Panc1 (cell line): ENCODE measurements around the gene POLN. TPM values are rescaled to one million over a fixed set of nuclear protein-coding genes. Genes with fewer than 3 reads are reported as not detected.

ENCODE experiments used
- ATAC-seq: fragments of 200-7000 bp; cut with Tn5 transposase; 2 replicates; pipeline ENCODE4 v1.9.1; 2020; ENCODE audit warnings: mild to moderate bottlenecking, moderate library complexity
- BruUV-seq: library from RNA; stranded (reverse); fragments of 400-500 nt; replicated peaks from 2 replicates; lab custom pipeline; 2021; lab: Mats Ljungman, UMichigan
- CTCF ChIA-PET: fragments of 300-600 bp; sonication (Branson Sonifier 250); formaldehyde crosslinking; loops from one replicate; lab custom pipeline; 2022; ENCODE audit warnings: antibody characterized with exemption; lab: Charles Lee
- POLR2A ChIA-PET: fragments of 300-600 bp; sonication (Branson Sonifier 250); formaldehyde crosslinking; loops from one replicate; lab custom pipeline; 2022; ENCODE audit warnings: antibody characterized with exemption; lab: Charles Lee
- DNase-seq: peaks from one replicate; pipeline ENCODE4 v3.0.0-alpha.2; 2010; ENCODE audit warnings: low read depth, low spot score
- H3K27ac ChIP-seq: 2 replicates; pipeline ENCODE4 v1.5.1; 2011; ENCODE audit warnings: mild to moderate bottlenecking, low read length, inconsistent platforms
- H3K27me3 ChIP-seq: fragments of 200-500 bp; sonication (Bioruptor generic); 2 replicates; pipeline ENCODE4 v1.6.0; 2014; ENCODE audit warnings: low read length, inconsistent platforms; ENCODE audit not compliant: control insufficient read depth, insufficient read depth
- H3K36me3 ChIP-seq: fragments of 200-500 bp; sonication (Bioruptor generic); 2 replicates; pipeline ENCODE4 v1.5.1; 2014; ENCODE audit warnings: inconsistent platforms, mild to moderate bottlenecking, low read length, moderate library complexity; ENCODE audit not compliant: control insufficient read depth, insufficient read depth
- H3K4me1 ChIP-seq: 2 replicates; pipeline ENCODE4 v1.5.1; 2011; ENCODE audit warnings: inconsistent platforms, mild to moderate bottlenecking, low read length, moderate library complexity; ENCODE audit not compliant: control insufficient read depth, insufficient read depth
- H3K4me3 ChIP-seq, 2 experiments: 2 replicates each; pipeline ENCODE4 v1.5.1; 2011 to 2012; ENCODE audit warnings: low read depth in 2 of 2, low read length in 2 of 2, mild to moderate bottlenecking in 2 of 2, inconsistent platforms in 1 of 2, moderate library complexity in 1 of 2
- H3K9me3 ChIP-seq: fragments of 200-500 bp; sonication (Bioruptor generic); 2 replicates; pipeline ENCODE4 v1.5.1; 2014; ENCODE audit warnings: low read depth, mild to moderate bottlenecking, inconsistent platforms, low read length, moderate library complexity; ENCODE audit not compliant: control insufficient read depth, insufficient read depth
- CTCF ChIP-seq: fragments of 450-650 bp; IDR thresholded peaks from 2 replicates; pipeline ENCODE4 v1.5.1; 2017; ENCODE audit warnings: mild to moderate bottlenecking
- POLR2AphosphoS5 ChIP-seq: IDR thresholded peaks from 2 replicates; pipeline ENCODE4 v1.6.1; 2012; ENCODE audit warnings: mild to moderate bottlenecking, low read depth, low read length, moderate library complexity
- REST ChIP-seq, 2 experiments: IDR thresholded peaks; 2 replicates each; pipeline ENCODE4 v1.6.1; 2011 to 2012; ENCODE audit warnings: low read depth in 2 of 2, control low read depth in 1 of 2, low read length in 1 of 2, mild to moderate bottlenecking in 1 of 2, moderate library complexity in 1 of 2; ENCODE audit not compliant: insufficient read depth in 1 of 2
- SIN3A ChIP-seq: IDR thresholded peaks from 2 replicates; pipeline ENCODE4 v1.6.1; 2012; ENCODE audit warnings: low read depth, mild to moderate bottlenecking, low read length, moderate library complexity, borderline replicate concordance; ENCODE audit not compliant: insufficient read depth
- TCF7L2 ChIP-seq: IDR thresholded peaks from 2 replicates; pipeline ENCODE4 v1.6.1; 2011; ENCODE audit warnings: mild to moderate bottlenecking, low read depth, low read length, inconsistent platforms
- in situ Hi-C: cut with HindIII; loops from 2 replicates; pipeline ENCODE4 v1.10.0; 2016; ENCODE audit warnings: low sequenced_read_pairs, low pct_unique_long_range_greater_than_20kb
- intact Hi-C: fragments of 100-400 bp; cut with micrococcal nuclease; formaldehyde crosslinking; loops from one replicate; pipeline ENCODE4 v1.10.0; 2022; ENCODE audit not compliant: unreplicated experiment
- total RNA-seq: library from RNA; stranded (reverse); gene quantifications from one replicate; pipeline ENCODE4 v1.2.1, GENCODE V29; 2021; ENCODE audit not compliant: unreplicated experiment

POLN gene
- total RNA-seq, 1 experiment from 2014 or later = 4.3 TPM

- H3K27ac ChIP-seq = no peak overlapping the region
- TF ChIP-seq SIN3A (no peak), REST (IDR thresholded peaks at IDR 0.05; ENCODE audit: insufficient read depth in 1 of 2, low read depth in 2 of 2, low read length in 1 of 2) (no peak), TCF7L2 (no peak), POLR2AphosphoS5 (no peak), CTCF (no peak)
- ATAC-seq = no peak
- H3K27me3 ChIP-seq = no peaks in the 10 kb centered on the region
- H3K9me3 ChIP-seq = no peaks in the 10 kb centered on the region
- BruUV-seq = no TSS peak
- no peak for DNase-seq
- POLR2A ChIA-PET = no interaction called here
- in situ Hi-C loops (no loop called here), intact Hi-C loops (no loop called here)
- H3K4me1 ChIP-seq = no peaks in the 10 kb centered on the region
- CTCF ChIA-PET = no interaction called here
- H3K4me3 ChIP-seq = no peak overlapping the region
- H3K36me3 ChIP-seq = no peaks in the 10 kb centered on the region
Measured at GRCh38 chr4:2172161-2172560, 69.8 kb downstream of the POLN start.

- H3K9me3 ChIP-seq = no peaks in the 10 kb centered on the region
- ChIA-PET POLR2A (no interaction called here), CTCF (interaction anchor here (0.5 kb wide), 1 partner anchor 367 kb away, joined by 6 read pairs; no protein-coding TSS in a partner anchor)
- in situ Hi-C loops = no loop called here
- DNase-seq (no peak), ATAC-seq (no peak)
- no peak for TF ChIP-seq TCF7L2
- TF ChIP-seq SIN3A = no peak
- no peak for TF ChIP-seq POLR2AphosphoS5
- no peak for TF ChIP-seq CTCF
- no peak for TF ChIP-seq REST (IDR thresholded peaks at IDR 0.05; ENCODE audit: insufficient read depth in 1 of 2, low read depth in 2 of 2, low read length in 1 of 2)
- intact Hi-C loops = no loop called here
- no peak overlapping the region for H3K4me3 ChIP-seq
- no peaks in the 10 kb centered on the region for H3K27me3 ChIP-seq
- H3K27ac ChIP-seq = no peak overlapping the region
- BruUV-seq = no TSS peak
- H3K36me3 ChIP-seq = no peaks in the 10 kb centered on the region
- no peaks in the 10 kb centered on the region for H3K4me1 ChIP-seq
Measured at GRCh38 chr4:2168469-2169319, 73.2 kb downstream of the POLN start.
